ENCODE measurements around the gene SOX2.
"Not testable (repeated sequence)": the region's sequence is repeated elsewhere in the genome, so short reads cannot be mapped to it uniquely, and the experiment has no call there.

Gene SOX2

DNA sequence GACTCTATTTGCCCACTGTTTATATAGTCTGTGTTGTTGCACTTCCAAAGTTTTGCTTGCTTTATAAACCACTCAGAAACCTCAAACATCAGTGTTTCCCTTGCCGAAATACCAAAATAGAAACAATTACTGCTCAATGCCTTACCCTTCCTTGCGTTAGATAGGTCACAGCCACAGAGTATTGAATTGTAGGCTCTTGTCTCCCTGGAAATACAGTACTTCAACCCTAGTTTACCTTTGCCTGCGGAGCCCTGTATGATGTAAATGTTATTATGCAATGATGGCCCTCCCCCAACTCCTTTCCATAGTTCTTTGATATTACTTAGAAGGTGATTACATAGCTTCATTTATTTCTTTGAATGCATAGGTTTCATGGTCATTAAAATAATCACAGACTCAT lies 44.2 kb downstream of the SOX2 start:
- no peak for FAIRE-seq
- DNase-seq (ENCODE audit: insufficient read length, low spot score), result no peak

GRCh38 chr3:181756645-181757297 lies 45.0 kb downstream of the SOX2 start:
- DNase-seq (ENCODE audit: insufficient read length, low spot score), result no peak

DNA sequence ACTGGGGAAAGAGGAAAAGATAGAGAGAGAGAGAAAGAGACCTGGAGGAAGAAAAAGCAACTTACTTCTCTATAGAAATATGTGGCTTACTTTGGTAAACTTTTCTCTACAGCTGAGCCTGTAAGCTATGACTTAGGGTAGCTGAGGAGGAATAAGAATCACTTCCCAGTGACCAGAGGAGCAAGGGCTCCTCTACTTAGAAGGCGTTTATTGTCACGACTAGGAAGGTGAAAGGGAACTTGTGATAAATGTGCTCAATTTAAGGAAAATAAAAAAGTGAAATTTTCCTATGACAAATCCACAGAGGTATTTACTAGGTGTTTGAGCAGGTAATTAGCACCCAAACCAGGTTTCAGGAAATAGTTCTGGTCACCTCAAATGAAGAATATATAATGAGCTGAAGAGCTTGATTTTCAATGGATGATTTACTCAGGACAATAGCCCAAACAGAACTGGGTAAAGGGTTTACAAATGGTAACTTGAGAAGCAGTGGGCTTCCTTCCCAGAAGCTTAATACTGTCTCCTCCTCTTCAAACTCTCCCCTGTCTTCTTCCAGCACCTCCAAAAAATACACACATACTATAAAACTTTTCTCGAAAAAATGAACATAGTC lies 46.1 kb downstream of the SOX2 start:
- DNase-seq (ENCODE audit: insufficient read length, low spot score) (no peak), FAIRE-seq (no peak)

More at GRCh38 chr3:181756645-181757297, 45.0 kb downstream of the SOX2 start:
- FAIRE-seq, result no peak

DNA sequence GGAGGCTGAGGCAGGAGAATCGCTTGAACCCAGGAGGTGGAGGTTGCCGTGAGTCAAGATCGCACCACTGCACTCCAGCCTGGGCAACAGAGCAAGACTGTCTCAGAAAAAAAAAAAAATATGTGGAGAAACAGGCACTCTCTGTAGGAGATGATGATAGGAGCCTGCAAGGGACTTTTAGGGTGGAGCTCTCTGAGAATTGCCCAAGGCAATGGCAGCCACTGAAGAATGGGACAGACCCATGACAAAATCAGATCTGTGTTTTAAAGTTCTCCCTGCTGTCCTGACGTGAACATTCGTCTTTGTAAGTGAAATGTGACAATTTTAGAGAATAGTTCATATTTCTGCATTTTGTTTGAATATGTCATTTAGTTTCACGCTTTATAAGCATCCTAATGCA lies 50.2 kb downstream of the SOX2 start:
- FAIRE-seq (no peak), DNase-seq (ENCODE audit: insufficient read length, low spot score) (no peak)

DNA sequence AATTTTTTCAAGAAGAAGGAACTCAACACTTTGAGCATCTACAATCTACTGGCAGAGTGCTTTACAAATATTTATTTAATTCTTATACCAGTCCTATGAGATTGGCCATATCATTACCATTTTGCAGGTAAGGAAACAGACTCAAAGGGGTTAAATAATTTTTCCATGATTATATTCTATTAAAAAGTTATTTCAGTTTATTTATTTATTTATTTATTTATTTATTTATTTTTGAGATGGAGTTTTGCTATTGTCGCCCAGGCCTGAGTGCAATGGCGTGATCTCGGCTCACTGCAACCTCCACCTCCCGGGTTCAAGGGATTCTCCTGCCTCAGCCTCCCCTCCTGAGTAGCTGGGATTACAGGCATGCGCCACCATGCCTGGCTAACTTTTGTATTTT lies 52.3 kb downstream of the SOX2 start:
- FAIRE-seq; DNase-seq (ENCODE audit: insufficient read length, low spot score): not testable (repeated sequence)
